Fibroblast of the conjunctiva (primary cell): ENCODE results near the gene C10orf90.
"Not testable (repeated sequence)": the region's sequence is repeated elsewhere in the genome, so short reads cannot be mapped to it uniquely, and the experiment has no call there.

ENCODE experiments used
- DNase-seq: peaks from one replicate; pipeline ENCODE4 v3.0.0-alpha.2; 2010; ENCODE audit warnings: low read depth

The C10orf90 gene

GRCh38 chr10:126391192-126391885, 279.2 kb downstream of the C10orf90 start:
- no peak for DNase-seq

- DNase-seq: no peak
Measured at GRCh38 chr10:126390324-126390723, 280.2 kb downstream of the C10orf90 start.

GRCh38 chr10:126387931-126388911, 282.3 kb downstream of the C10orf90 start, which contains the start of gene ADAM12:
TSS of gene ADAM12 (minus strand) at chr10:126388477. CDS start at chr10:126388145, 332 bp downstream.
- DNase-seq: no peak

GRCh38 chr10:126387041-126387921, 283.2 kb downstream of the C10orf90 start:
- DNase-seq: no peak

- DNase-seq: no peak
Measured at GRCh38 chr10:126384269-126384873, 286.1 kb downstream of the C10orf90 start.

GRCh38 chr10:126380352-126381076, 290.0 kb downstream of the C10orf90 start:
- DNase-seq: no peak

- DNase-seq: not testable (repeated sequence)
Measured at GRCh38 chr10:126379166-126379565, 291.3 kb downstream of the C10orf90 start.

- no peak for DNase-seq
Measured at GRCh38 chr10:126376956-126377355, 293.5 kb downstream of the C10orf90 start.

GRCh38 chr10:126375926-126376554, 294.5 kb downstream of the C10orf90 start:
- no peak for DNase-seq

GRCh38 chr10:126375299-126375698, 295.2 kb downstream of the C10orf90 start:
- no peak for DNase-seq
